Fibroblast of pulmonary artery (primary cell): Measurements from ENCODE around the gene COL15A1.

Source experiments
- DNase-seq: peaks from one replicate; pipeline ENCODE4 v3.0.0-alpha.2; 2010; ENCODE audit warnings: low read depth
- H3K4me3 ChIP-seq: replicated peaks from 2 replicates; pipeline ENCODE4 v1.5.1; 2011; ENCODE audit warnings: low read depth, mild to moderate bottlenecking, control low read depth, low read length, moderate library complexity
- CTCF ChIP-seq: IDR thresholded peaks from 2 replicates; pipeline ENCODE4 v1.5.1; 2011; ENCODE audit warnings: mild to moderate bottlenecking, control low read depth, low read length, inconsistent platforms; ENCODE audit errors: missing control alignments

The COL15A1 gene

GRCh38 chr9:98943682-98944056 is at the start of gene COL15A1:
COL15A1 (plus strand) TSS chr9:98943907; CDS start chr9:98944062, 155 bp downstream.
- DNase-seq, result no peak
- TF ChIP-seq CTCF, result no peak
- H3K4me3 ChIP-seq, result peak within 1 kb of the TSS; percentile 17

- DNase-seq, result no peak
- H3K4me3 ChIP-seq, result no peak overlapping the region
- TF ChIP-seq CTCF, result no peak
Measured at GRCh38 chr9:98894171-98894570, 49.5 kb upstream of the COL15A1 start.

GRCh38 chr9:98894761-98895160 is 48.9 kb upstream of the COL15A1 start:
- no peak for TF ChIP-seq CTCF
- no peak overlapping the region for H3K4me3 ChIP-seq
- no peak for DNase-seq

GRCh38 chr9:98896632-98897031 is 47.1 kb upstream of the COL15A1 start:
- TF ChIP-seq CTCF, result no peak
- no peak overlapping the region for H3K4me3 ChIP-seq
- DNase-seq, result no peak

GRCh38 chr9:98897745-98898144 is 46.0 kb upstream of the COL15A1 start:
- no peak for TF ChIP-seq CTCF
- H3K4me3 ChIP-seq, result no peak overlapping the region
- peak; percentile 74 for DNase-seq

- DNase-seq, result peak; percentile 83
- TF ChIP-seq CTCF, result no peak
- H3K4me3 ChIP-seq, result no peak overlapping the region
Measured at GRCh38 chr9:98899408-98900056, 44.2 kb upstream of the COL15A1 start.

GRCh38 chr9:98900244-98900643 is 43.5 kb upstream of the COL15A1 start:
- TF ChIP-seq CTCF, result no peak
- no peak for DNase-seq
- H3K4me3 ChIP-seq, result no peak overlapping the region
